GM21717 (cell line): ENCODE measurements around the gene PARD3B.
A peak's percentile ranks its signal among the peaks of the same experiment; 100 is the strongest.

Experiments
- ATAC-seq: cut with Tn5 transposase; IDR thresholded peaks from one replicate; pipeline ENCODE4 v1.9.1; 2021; ENCODE audit warnings: mild to moderate bottlenecking, moderate library complexity; ENCODE audit not compliant: unreplicated experiment

The PARD3B gene

GRCh38 chr2:205425102-205425501, 879.8 kb downstream of the PARD3B start:
- ATAC-seq = no peak

- ATAC-seq = no peak
These were observed 881.8 kb downstream of the PARD3B start for GRCh38 chr2:205427112-205427511.

GRCh38 chr2:205428811-205429210, 883.5 kb downstream of the PARD3B start:
- no peak for ATAC-seq

GRCh38 chr2:205435970-205436369, 890.7 kb downstream of the PARD3B start:
- no peak for ATAC-seq

GRCh38 chr2:205438241-205438640, 893.0 kb downstream of the PARD3B start:
- no peak for ATAC-seq

GRCh38 chr2:205439621-205440020, 894.3 kb downstream of the PARD3B start:
- no peak for ATAC-seq

GRCh38 chr2:205441524-205441923, 896.2 kb downstream of the PARD3B start:
- no peak for ATAC-seq

GRCh38 chr2:205448189-205448588, 902.9 kb downstream of the PARD3B start:
- ATAC-seq = no peak

GRCh38 chr2:205451901-205452512, 906.7 kb downstream of the PARD3B start:
- no peak for ATAC-seq

- ATAC-seq = no peak
These were observed 907.9 kb downstream of the PARD3B start for GRCh38 chr2:205453202-205453601.

- no peak for ATAC-seq
These were observed 911.4 kb downstream of the PARD3B start for GRCh38 chr2:205456682-205457081.

GRCh38 chr2:205460217-205460616, 914.9 kb downstream of the PARD3B start:
- ATAC-seq = no peak

- ATAC-seq = peak; percentile 57
These were observed 915.9 kb downstream of the PARD3B start for GRCh38 chr2:205461169-205461568.

GRCh38 chr2:205461678-205462665, 916.7 kb downstream of the PARD3B start:
- ATAC-seq = peak; percentile 77

- no peak for ATAC-seq
These were observed 917.5 kb downstream of the PARD3B start for GRCh38 chr2:205462681-205463345.

- ATAC-seq = no peak
These were observed 918.3 kb downstream of the PARD3B start for GRCh38 chr2:205463466-205464025.

GRCh38 chr2:205464681-205465080, 919.4 kb downstream of the PARD3B start:
- ATAC-seq = no peak

- no peak for ATAC-seq
These were observed 920.5 kb downstream of the PARD3B start for GRCh38 chr2:205465791-205466190.

GRCh38 chr2:205471776-205472175, 926.5 kb downstream of the PARD3B start:
- no peak for ATAC-seq

GRCh38 chr2:205473791-205474190, 928.5 kb downstream of the PARD3B start:
- ATAC-seq = no peak

GRCh38 chr2:205474741-205475415, 929.6 kb downstream of the PARD3B start:
- no peak for ATAC-seq
